ENCODE data around the gene MAPK4. TPM values are rescaled to one million over a fixed set of nuclear protein-coding genes. Genes with fewer than 3 reads are reported as not detected.
"Not testable (repeated sequence)": the region's sequence is repeated elsewhere in the genome, so short reads cannot be mapped to it uniquely, and the experiment has no call there.

The MAPK4 gene
- total RNA-seq, 4 donors from 2014 or later = 0.26 to 2.8 (median 0.77) TPM

GRCh38 chr18:50704357-50704940 lies 144.6 kb downstream of the MAPK4 start:
- H3K27me3 ChIP-seq = no peaks in the 10 kb centered on the region
- intact Hi-C loops (cut with DNase I; ENCODE audit: low total_unique reads) = no loop called here
- no peaks in the 10 kb centered on the region for H3K36me3 ChIP-seq
- TF ChIP-seq CTCF (IDR thresholded peaks at IDR 0.05) = no peak
- TF ChIP-seq POLR2A (IDR thresholded peaks at IDR 0.05) = no peak
- DNase-seq = no peak
- no peaks in the 10 kb centered on the region for H3K4me1 ChIP-seq
- H3K4me3 ChIP-seq = no peak overlapping the region
- no peak overlapping the region for H3K27ac ChIP-seq
- H3K9me3 ChIP-seq = no peaks in the 10 kb centered on the region

GRCh38 chr18:50706199-50706598 lies 146.3 kb downstream of the MAPK4 start:
- Histone ChIP-seq H3K27me3 (no peaks in the 10 kb centered on the region), H3K9me3 (no peaks in the 10 kb centered on the region), H3K36me3 (no peaks in the 10 kb centered on the region), H3K27ac (no peak overlapping the region), H3K4me1 (no peaks in the 10 kb centered on the region), H3K4me3 (no peak overlapping the region)
- DNase-seq = no peak
- intact Hi-C loops (cut with DNase I; ENCODE audit: low total_unique reads) = no loop called here
- no peak for TF ChIP-seq CTCF (IDR thresholded peaks at IDR 0.05)
- TF ChIP-seq POLR2A (IDR thresholded peaks at IDR 0.05) = no peak

GRCh38 chr18:50706651-50707050 lies 146.8 kb downstream of the MAPK4 start:
- Histone ChIP-seq H3K27me3 (no peaks in the 10 kb centered on the region), H3K27ac (no peak overlapping the region), H3K9me3 (no peaks in the 10 kb centered on the region), H3K4me1 (no peaks in the 10 kb centered on the region), H3K4me3 (no peak overlapping the region), H3K36me3 (no peaks in the 10 kb centered on the region)
- no peak for TF ChIP-seq CTCF (IDR thresholded peaks at IDR 0.05)
- intact Hi-C loops (cut with DNase I; ENCODE audit: low total_unique reads) = no loop called here
- no peak for DNase-seq

- H3K27ac ChIP-seq; intact Hi-C loops (cut with DNase I; ENCODE audit: low total_unique reads); DNase-seq: not testable (repeated sequence)
These were observed 147.4 kb downstream of the MAPK4 start for GRCh38 chr18:50707297-50707696.

GRCh38 chr18:50707855-50708469 lies 148.1 kb downstream of the MAPK4 start:
- intact Hi-C loops (cut with DNase I; ENCODE audit: low total_unique reads) = no loop called here
- DNase-seq = no peak
- H3K27me3 ChIP-seq = no peaks in the 10 kb centered on the region
- no peak overlapping the region for H3K27ac ChIP-seq
- H3K36me3 ChIP-seq = no peaks in the 10 kb centered on the region
- H3K4me1 ChIP-seq = no peaks in the 10 kb centered on the region
- TF ChIP-seq CTCF (IDR thresholded peaks at IDR 0.05) (no peak), POLR2A (IDR thresholded peaks at IDR 0.05) (no peak)
- no peak overlapping the region for H3K4me3 ChIP-seq
- H3K9me3 ChIP-seq = no peaks in the 10 kb centered on the region

More at GRCh38 chr18:50707297-50707696, 147.4 kb downstream of the MAPK4 start:
- not testable (repeated sequence) for H3K27me3 ChIP-seq, H3K4me3 ChIP-seq, H3K9me3 ChIP-seq, H3K36me3 ChIP-seq, H3K4me1 ChIP-seq

Measured in uterus (tissue), 4 donors.